Hepatocyte (in vitro differentiated cells): Measurements from ENCODE around the gene RASSF1. TPM values are rescaled to one million over a fixed set of nuclear protein-coding genes. Genes with fewer than 3 reads are reported as not detected.

Source experiments
- DNase-seq: peaks from one replicate; pipeline ENCODE4 v3.0.0-alpha.2; 2016; ENCODE audit warnings: low spot score
- H2AFZ ChIP-seq: fragments of 200-600 bp; sonication (generic); 2 replicates; pipeline ENCODE4 v1.6.0; 2016; ENCODE audit warnings: antibody characterized with exemption, mild to moderate bottlenecking
- H3K27ac ChIP-seq: fragments of 200-600 bp; sonication (generic); 2 replicates; pipeline ENCODE4 v1.5.1; 2016; ENCODE audit warnings: mild to moderate bottlenecking
- H3K27me3 ChIP-seq: fragments of 200-600 bp; sonication (generic); 2 replicates; pipeline ENCODE4 v1.6.1; 2016
- H3K36me3 ChIP-seq: fragments of 200-600 bp; sonication (generic); replicated peaks from 2 replicates; pipeline ENCODE4 v1.5.1; 2016; ENCODE audit warnings: low read depth; ENCODE audit not compliant: insufficient read depth
- H3K4me1 ChIP-seq: fragments of 200-600 bp; sonication (generic); 2 replicates; pipeline ENCODE4 v1.5.1; 2016; ENCODE audit warnings: mild to moderate bottlenecking, moderate library complexity; ENCODE audit not compliant: insufficient read depth
- H3K4me2 ChIP-seq: fragments of 200-600 bp; sonication (generic); 2 replicates; pipeline ENCODE4 v1.6.0; 2016
- H3K4me3 ChIP-seq: fragments of 200-600 bp; sonication (generic); 2 replicates; pipeline ENCODE4 v1.5.1; 2016; ENCODE audit warnings: mild to moderate bottlenecking
- H3K79me2 ChIP-seq: fragments of 200-600 bp; sonication (generic); 2 replicates; pipeline ENCODE4 v1.6.0; 2017; ENCODE audit warnings: mild to moderate bottlenecking
- H3K9me2 ChIP-seq: fragments of 200-600 bp; sonication (generic); replicated peaks from 2 replicates; pipeline ENCODE4 v1.6.0; 2017; ENCODE audit warnings: mild to moderate bottlenecking; ENCODE audit not compliant: insufficient read depth
- H3K9me3 ChIP-seq: fragments of 200-600 bp; sonication (generic); 2 replicates; pipeline ENCODE4 v1.5.1; 2016; ENCODE audit warnings: low read depth, mild to moderate bottlenecking
- H4K20me1 ChIP-seq: fragments of 200-600 bp; sonication (generic); 2 replicates; pipeline ENCODE4 v1.6.0; 2016; ENCODE audit warnings: mild to moderate bottlenecking; ENCODE audit not compliant: insufficient read depth, poor library complexity, severe bottlenecking
- CTCF ChIP-seq: fragments of 200-600 bp; sonication (generic); IDR thresholded peaks from 2 replicates; pipeline ENCODE4 v1.5.1; 2016; ENCODE audit warnings: antibody characterized with exemption, mild to moderate bottlenecking; ENCODE audit not compliant: poor library complexity
- EZH2 ChIP-seq: fragments of 200-600 bp; sonication (generic); IDR thresholded peaks from 2 replicates; pipeline ENCODE4 v1.6.1; 2016; ENCODE audit warnings: antibody characterized with exemption, mild to moderate bottlenecking, borderline replicate concordance
- EZH2phosphoT487 ChIP-seq: fragments of 200-600 bp; sonication (generic); IDR thresholded peaks from one replicate; pipeline ENCODE4 v1.6.1; 2018; ENCODE audit warnings: antibody characterized with exemption, mild to moderate bottlenecking, low read depth, moderate library complexity; ENCODE audit not compliant: unreplicated experiment, severe bottlenecking
- WGBS: methylation state at CpG from one replicate; pipeline ENCODE4 v1.1.6; 2016; ENCODE audit warnings: low lambda C conversion rate; ENCODE audit errors: missing lambda C conversion rate; 5-methylcytosine and 5-hydroxymethylcytosine counted together
- polyA plus RNA-seq: library from polyadenylated mRNA; unstranded; fragments of >200 nt; fragmentation: Nextera tagmentation; extraction: Ambion mirVana; gene quantifications from 2 replicates; pipeline ENCODE4 v1.2.1, GENCODE V29; 2016
- total RNA-seq: library from RNA; depleted of rRNA; stranded (reverse); fragments of >200 nt; gene quantifications from 2 replicates; pipeline ENCODE4 v1.2.3, GENCODE V29; 2014

RASSF1 gene
- total and polyA plus RNA-seq, 2 experiments from 2014 or later: 11.3 to 22.9 TPM

GRCh38 chr3:50331364-50331907 is 9.2 kb downstream of the RASSF1 start:
- DNase-seq: no peak
- H3K36me3 ChIP-seq: no peaks in the 10 kb centered on the region
- no peak overlapping the region for H3K4me2 ChIP-seq
- peaks cover 60% of the 10 kb centered on the region for H3K79me2 ChIP-seq
- no peaks in the 10 kb centered on the region for H3K27me3 ChIP-seq
- no peak overlapping the region for H2AFZ ChIP-seq
- H4K20me1 ChIP-seq: peaks cover 5% of the 10 kb centered on the region
- peaks cover 22% of the 10 kb centered on the region for H3K4me1 ChIP-seq
- WGBS: 99% methylated on average over 15 of the region's 19 CpGs
- no peaks in the 10 kb centered on the region for H3K9me3 ChIP-seq
- H3K9me2 ChIP-seq: no peaks in the 10 kb centered on the region
- no peak overlapping the region for H3K27ac ChIP-seq
- TF ChIP-seq CTCF (no peak), EZH2phosphoT487 (no peak), EZH2 (no peak)
- no peak overlapping the region for H3K4me3 ChIP-seq

GRCh38 chr3:50330330-50330729 is 10.3 kb downstream of the RASSF1 start:
- no peaks in the 10 kb centered on the region for H3K9me2 ChIP-seq
- peaks cover 5% of the 10 kb centered on the region for H4K20me1 ChIP-seq
- no peak overlapping the region for H2AFZ ChIP-seq
- DNase-seq: no peak
- no peaks in the 10 kb centered on the region for H3K27me3 ChIP-seq
- no peaks in the 10 kb centered on the region for H3K36me3 ChIP-seq
- H3K4me2 ChIP-seq: no peak overlapping the region
- H3K79me2 ChIP-seq: peaks cover 54% of the 10 kb centered on the region
- H3K4me1 ChIP-seq: peaks cover 12% of the 10 kb centered on the region
- no peak for TF ChIP-seq EZH2
- no peak for TF ChIP-seq CTCF
- no peak for TF ChIP-seq EZH2phosphoT487
- H3K27ac ChIP-seq: no peak overlapping the region
- WGBS: 98% methylated on average over 10 of the region's 10 CpGs
- H3K9me3 ChIP-seq: no peaks in the 10 kb centered on the region
- H3K4me3 ChIP-seq: no peak overlapping the region

- Histone ChIP-seq H3K79me2 (peaks cover 32% of the 10 kb centered on the region), H4K20me1 (peaks cover 2% of the 10 kb centered on the region), H3K4me3 (peak within 1 kb of the TSS; percentile 18), H3K27ac (peak within 1 kb of the TSS; percentile 72), H3K9me2 (no peaks in the 10 kb centered on the region), H3K4me1 (peaks cover 11% of the 10 kb centered on the region), H2AFZ (peak within 1 kb of the TSS; percentile 39), H3K27me3 (no peaks in the 10 kb centered on the region), H3K4me2 (peak within 1 kb of the TSS; percentile 86), H3K9me3 (no peaks in the 10 kb centered on the region), H3K36me3 (no peaks in the 10 kb centered on the region)
- 5% methylated on average over 54 of the region's 55 CpGs for WGBS
- no peak for TF ChIP-seq CTCF
- peak; percentile 99 for DNase-seq
Observed at GRCh38 chr3:50327943-50328691, 12.5 kb downstream of the RASSF1 start, which contains the start of gene TUSC2. Gene TUSC2 (minus strand): TSS chr3:50328223. CDS start chr3:50328099, 124 bp downstream.
